ENCODE results near the gene CWC22. TPM values are rescaled to one million over a fixed set of nuclear protein-coding genes. Genes with fewer than 3 reads are reported as not detected.
A peak's percentile ranks its signal among the peaks of the same experiment; 100 is the strongest.

The CWC22 gene
- total and polyA plus RNA-seq, 2 experiments from 2014 or later = 17.3 to 21.0 TPM

- in situ Hi-C loops (cut with MboI) = no loop called here
- H3K4me2 ChIP-seq (ENCODE audit: unreplicated experiment) = no peak overlapping the region
- no peaks in the 10 kb centered on the region for H3K79me2 ChIP-seq (ENCODE audit: insufficient read depth)
- H3F3A ChIP-seq (ENCODE audit: insufficient read depth) = peaks cover 21% of the 10 kb centered on the region
- DNase-seq = peak; percentile 37
- H4K20me1 ChIP-seq (ENCODE audit: insufficient read depth) = no peaks in the 10 kb centered on the region
- no peak overlapping the region for H2AFZ ChIP-seq
- 83 to 84% methylated on average over 2 of the region's 2 CpGs for WGBS, 2 experiments (ENCODE audit: low coverage in 1 of 2, low lambda C conversion rate in 2 of 2, missing lambda C conversion rate in 2 of 2)
- no peak for TF ChIP-seq EZH2 (IDR thresholded peaks at IDR 0.05; ENCODE audit: insufficient read depth, poor library complexity, severe bottlenecking)
- no peak for TF ChIP-seq EZH2phosphoT487 (IDR thresholded peaks at IDR 0.05; ENCODE audit: insufficient read depth, low read depth)
- H3K4me3 ChIP-seq = no peak overlapping the region
- no peaks in the 10 kb centered on the region for H3K9me2 ChIP-seq (ENCODE audit: insufficient read depth)
- peaks cover 20% of the 10 kb centered on the region for H3K27me3 ChIP-seq (replicated peaks; ENCODE audit: insufficient read depth)
- H3K36me3 ChIP-seq (ENCODE audit: low read depth) = no peaks in the 10 kb centered on the region
- H3K27ac ChIP-seq = no peak overlapping the region
- no peak overlapping the region for H3K9ac ChIP-seq
- H3K4me1 ChIP-seq (ENCODE audit: insufficient read depth) = peaks cover 19% of the 10 kb centered on the region
- H3K9me3 ChIP-seq (ENCODE audit: low read depth) = no peaks in the 10 kb centered on the region
Observed at GRCh38 chr2:180038997-180039396, 31.9 kb upstream of the CWC22 start.

DNA sequence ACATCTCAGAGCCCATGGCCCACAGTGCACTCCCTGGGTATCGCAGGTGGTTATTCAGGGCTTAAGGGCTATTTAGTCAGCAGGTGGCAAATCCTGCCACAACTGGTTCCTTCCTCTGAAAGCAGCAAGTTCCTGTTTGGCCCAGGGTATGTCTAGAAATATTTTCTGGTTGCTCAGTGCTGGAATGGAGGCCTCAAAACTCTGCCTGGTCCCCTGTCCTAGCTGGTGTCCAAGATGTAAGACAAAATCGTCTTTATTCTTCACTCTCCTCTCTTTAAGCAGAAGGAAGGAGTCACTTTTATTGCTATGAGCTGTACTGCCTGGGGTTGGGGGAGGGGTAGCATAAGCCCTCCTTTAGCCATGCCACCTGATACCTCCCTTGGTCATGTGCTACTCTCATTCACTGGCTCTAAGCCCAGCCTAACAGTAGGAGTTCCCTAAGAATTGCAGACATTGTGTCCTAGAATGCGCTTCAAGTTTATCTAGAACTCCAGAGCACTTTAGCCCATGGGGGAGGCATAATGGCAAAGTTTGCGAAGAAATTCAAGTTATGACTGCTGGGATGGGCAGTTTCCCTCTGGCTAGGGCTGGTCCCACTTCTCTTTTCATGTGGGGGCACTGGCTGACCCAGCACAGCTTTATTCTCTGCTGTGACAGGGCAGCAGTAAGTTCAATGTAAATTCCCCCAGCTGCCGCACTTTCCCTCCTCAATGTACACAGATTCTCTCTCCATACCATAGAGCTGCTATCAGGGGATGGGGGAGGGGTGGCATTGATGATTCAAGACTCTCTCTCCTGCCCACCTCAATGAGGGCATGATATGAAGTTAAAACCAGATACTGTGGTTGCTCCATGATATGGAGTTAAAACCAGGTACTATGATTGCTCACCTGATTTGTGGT, 27.1 kb upstream of the CWC22 start:
- H3K4me1 ChIP-seq (ENCODE audit: insufficient read depth) = peaks cover 4% of the 10 kb centered on the region
- H3K79me2 ChIP-seq (ENCODE audit: insufficient read depth) = no peaks in the 10 kb centered on the region
- H3K4me2 ChIP-seq (ENCODE audit: unreplicated experiment) = no peak overlapping the region
- no peaks in the 10 kb centered on the region for H3K9me2 ChIP-seq (ENCODE audit: insufficient read depth)
- 0 out of 2 replicates have a peak, but pooled peaks cover 3% of the 10 kb centered on the region for H3K36me3 ChIP-seq (ENCODE audit: low read depth)
- TF ChIP-seq EZH2phosphoT487 (IDR thresholded peaks at IDR 0.05; ENCODE audit: insufficient read depth, low read depth) (no peak), EZH2 (IDR thresholded peaks at IDR 0.05; ENCODE audit: insufficient read depth, poor library complexity, severe bottlenecking) (no peak)
- no peak for DNase-seq
- no peak overlapping the region for H2AFZ ChIP-seq
- H3F3A ChIP-seq (ENCODE audit: insufficient read depth) = 0 out of 2 replicates have a peak, but pooled peaks cover 6% of the 10 kb centered on the region
- peaks cover 3% of the 10 kb centered on the region for H3K27me3 ChIP-seq (replicated peaks; ENCODE audit: insufficient read depth)
- H3K9me3 ChIP-seq (ENCODE audit: low read depth) = peaks cover 5% of the 10 kb centered on the region
- 82 to 87% methylated on average over 5 of the region's 5 CpGs for WGBS, 2 experiments (ENCODE audit: low coverage in 1 of 2, low lambda C conversion rate in 2 of 2, missing lambda C conversion rate in 2 of 2)
- in situ Hi-C loops (cut with MboI) = no loop called here
- no peak overlapping the region for H3K27ac ChIP-seq
- H3K9ac ChIP-seq = no peak overlapping the region
- no peaks in the 10 kb centered on the region for H4K20me1 ChIP-seq (ENCODE audit: insufficient read depth)
- H3K4me3 ChIP-seq = no peak overlapping the region

DNA sequence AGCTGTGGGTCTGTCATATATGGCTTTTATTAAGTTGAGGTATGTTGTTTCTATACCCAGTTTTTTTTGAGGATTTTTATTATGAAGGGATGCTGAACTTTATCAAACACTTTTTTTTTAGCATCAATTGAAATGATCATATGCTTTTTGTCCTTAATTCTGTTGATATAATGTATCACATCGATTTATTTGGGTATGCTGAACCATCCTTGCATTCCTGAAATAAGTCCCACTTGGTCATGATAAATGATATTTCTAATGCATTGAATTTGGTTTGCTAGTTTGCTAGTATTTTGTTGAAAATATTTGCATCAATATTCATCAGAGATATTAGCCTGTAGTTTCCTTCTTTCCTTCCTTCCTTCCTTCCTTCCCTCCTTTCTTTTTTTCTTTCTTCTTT, 22.5 kb upstream of the CWC22 start:
- DNase-seq = no peak
- Histone ChIP-seq H3K36me3 (ENCODE audit: low read depth) (0 out of 2 replicates have a peak, but pooled peaks cover 3% of the 10 kb centered on the region), H3K4me2 (ENCODE audit: unreplicated experiment) (no peak overlapping the region), H4K20me1 (ENCODE audit: insufficient read depth) (no peaks in the 10 kb centered on the region), H3K9ac (no peak overlapping the region), H3K9me3 (ENCODE audit: low read depth) (peaks cover 6% of the 10 kb centered on the region), H3K79me2 (ENCODE audit: insufficient read depth) (no peaks in the 10 kb centered on the region), H3K27ac (no peak overlapping the region), H3K9me2 (ENCODE audit: insufficient read depth) (no peaks in the 10 kb centered on the region), H3K4me3 (no peak overlapping the region), H3K27me3 (replicated peaks; ENCODE audit: insufficient read depth) (no peaks in the 10 kb centered on the region), H3F3A (ENCODE audit: insufficient read depth) (no peaks in the 10 kb centered on the region), H3K4me1 (ENCODE audit: insufficient read depth) (no peaks in the 10 kb centered on the region), H2AFZ (no peak overlapping the region)
- 46 to 50% methylated on average over 1 of the region's 1 CpG for WGBS, 2 experiments (ENCODE audit: low coverage in 1 of 2, low lambda C conversion rate in 2 of 2, missing lambda C conversion rate in 2 of 2)
- TF ChIP-seq EZH2phosphoT487 (IDR thresholded peaks at IDR 0.05; ENCODE audit: insufficient read depth, low read depth) (no peak), EZH2 (IDR thresholded peaks at IDR 0.05; ENCODE audit: insufficient read depth, poor library complexity, severe bottlenecking) (no peak)
- in situ Hi-C loops (cut with MboI) = no loop called here

DNA sequence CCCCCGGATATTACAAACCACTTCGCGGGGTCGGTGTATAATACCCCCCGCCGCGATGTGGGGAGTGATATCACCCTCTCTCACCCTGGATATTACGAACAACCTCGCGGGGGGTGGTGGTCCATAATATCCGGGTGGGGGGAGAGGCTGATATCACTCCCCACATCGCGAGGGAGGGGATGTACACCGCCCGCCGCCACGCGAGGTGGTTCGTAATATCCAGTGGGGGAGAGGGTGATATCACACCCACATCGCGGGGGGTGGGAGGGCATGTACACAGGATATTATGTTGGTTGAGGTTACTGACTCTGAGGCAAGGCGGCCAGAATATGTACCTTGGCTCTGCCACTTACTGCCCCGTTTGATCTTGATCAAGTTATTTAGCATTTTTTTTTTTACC, 14.8 kb upstream of the CWC22 start:
- no peak overlapping the region for H3K4me2 ChIP-seq (ENCODE audit: unreplicated experiment)
- H3K36me3 ChIP-seq (ENCODE audit: low read depth) = no peaks in the 10 kb centered on the region
- H3K27ac ChIP-seq = no peak overlapping the region
- H3K4me3 ChIP-seq = no peak overlapping the region
- H3K27me3 ChIP-seq (replicated peaks; ENCODE audit: insufficient read depth) = no peaks in the 10 kb centered on the region
- WGBS, 2 experiments (ENCODE audit: low coverage in 1 of 2, low lambda C conversion rate in 2 of 2, missing lambda C conversion rate in 2 of 2) = 94 to 97% methylated on average over 15 to 23 of the region's 23 CpGs
- H3K9ac ChIP-seq = no peak overlapping the region
- H3K79me2 ChIP-seq (ENCODE audit: insufficient read depth) = no peaks in the 10 kb centered on the region
- DNase-seq = no peak
- no peaks in the 10 kb centered on the region for H3K9me2 ChIP-seq (ENCODE audit: insufficient read depth)
- no peaks in the 10 kb centered on the region for H3K9me3 ChIP-seq (ENCODE audit: low read depth)
- TF ChIP-seq EZH2 (IDR thresholded peaks at IDR 0.05; ENCODE audit: insufficient read depth, poor library complexity, severe bottlenecking) (no peak), EZH2phosphoT487 (IDR thresholded peaks at IDR 0.05; ENCODE audit: insufficient read depth, low read depth) (no peak)
- in situ Hi-C loops (cut with MboI) = no loop called here
- peaks cover 5% of the 10 kb centered on the region for H3F3A ChIP-seq (ENCODE audit: insufficient read depth)
- peaks cover 11% of the 10 kb centered on the region for H3K4me1 ChIP-seq (ENCODE audit: insufficient read depth)
- no peak overlapping the region for H2AFZ ChIP-seq
- no peaks in the 10 kb centered on the region for H4K20me1 ChIP-seq (ENCODE audit: insufficient read depth)

Measured in GM23248 (cell line).